H1 (cell line): ENCODE data around the gene BSN. TPM values are rescaled to one million over a fixed set of nuclear protein-coding genes. Genes with fewer than 3 reads are reported as not detected.
A peak's percentile ranks its signal among the peaks of the same experiment; 100 is the strongest.

Source experiments
- CREB1 ChIP-seq: IDR thresholded peaks from 2 replicates; pipeline ENCODE4 v1.6.1; 2012; ENCODE audit warnings: inconsistent platforms
- HDAC2 ChIP-seq, 2 experiments: fragments of 300-600 bp in 1 of 2; sonication (generic) in 1 of 2; IDR thresholded peaks; 2 replicates each; pipeline ENCODE4 v1.6.1; 2011 to 2012; ENCODE audit warnings: low read depth in 2 of 2, low read length in 2 of 2, mild to moderate bottlenecking in 2 of 2, moderate library complexity in 2 of 2, borderline replicate concordance in 1 of 2, inconsistent platforms in 1 of 2
- polyA plus RNA-seq, 7 experiments: library from polyadenylated mRNA; depleted of rRNA in 3 of 7; stranded (reverse) in 5 of 7; unstranded in 2 of 7; fragments of >200 nt in 5 of 7; fragments of 200-250 nt in 2 of 7; gene quantifications; 1 replicate in 5 of 7; 2 replicates in 1 of 7; 4 replicates in 1 of 7; pipeline versions ENCODE4 v1.2.1 to v1.2.3, GENCODE V29; 2011 to 2013; ENCODE audit warnings: missing spikeins in 2 of 7, mixed read lengths in 2 of 7
- total RNA-seq: library from RNA; stranded (reverse); fragmentation: NEBNext Ultra II Directional; extraction: Animal tissue kit (Norgen Biotek cat#: 25700); gene quantifications from 2 replicates; pipeline ENCODE4 v1.2.1, GENCODE V29; 2021

The BSN gene
- total and polyA plus RNA-seq, 2 of the 8 experiments (the other 6 are each of a cell fraction or from before 2014, with no cell fraction given): 0.60 to 3.0 TPM

DNA sequence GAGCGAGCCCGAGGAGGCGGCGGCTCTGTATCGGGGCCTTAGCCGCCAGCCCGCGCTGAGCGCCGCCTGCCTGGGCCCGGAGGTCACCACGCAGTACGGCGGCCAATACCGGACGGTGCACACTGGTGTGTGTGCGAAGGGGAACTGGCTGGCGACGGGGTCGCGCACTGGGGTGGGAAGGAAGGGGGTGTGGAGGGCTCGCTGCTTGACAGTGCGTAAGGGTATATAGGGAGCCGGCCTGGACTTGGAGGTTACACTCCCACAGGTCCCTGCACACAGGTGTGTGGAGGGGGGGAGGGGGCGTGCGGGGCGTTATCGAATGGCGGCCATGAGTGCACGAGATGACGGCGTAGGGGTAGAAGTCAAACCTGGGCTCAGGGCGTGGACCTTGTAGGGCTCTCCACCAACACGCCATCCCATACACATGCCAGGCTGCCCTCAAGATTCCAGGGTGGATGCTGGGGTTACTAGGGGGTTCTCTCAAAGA, 120.3 kb downstream of the BSN start (continued):
- TF ChIP-seq HDAC2 (IDR thresholded peaks at IDR 0.05; ENCODE audit: borderline replicate concordance in 1 of 2, low read depth in 2 of 2, low read length in 2 of 2): 0 out of 4 replicates have a peak, but pooled peaks of 1 of the 2 experiments have one; percentile 62
- TF ChIP-seq CREB1: 0 out of 2 replicates have a peak, but pooled peaks have one; percentile 0
